Right renal cortex interstitium (tissue), 3 donors: ENCODE results near the gene CAPN5. TPM values are rescaled to one million over a fixed set of nuclear protein-coding genes. Genes with fewer than 3 reads are reported as not detected.
A peak's percentile ranks its signal among the peaks of the same experiment; 100 is the strongest.

ENCODE experiments used
- DNase-seq, 3 donors: peaks; one replicate each; pipeline ENCODE4 v3.0.0-alpha.2; 2013; ENCODE audit warnings: low read depth in 3 of 3, low spot score in 2 of 3
- polyA plus RNA-seq, 3 donors: library from polyadenylated mRNA; unstranded; fragments of 120-200 nt; gene quantifications; one replicate each; pipeline ENCODE4 v1.2.1, GENCODE V29; 2013; ENCODE audit not compliant: insufficient read length in 3 of 3

The CAPN5 gene
- polyA plus RNA-seq, 3 donors, result 20.7 to 24.5 (median 21.2) TPM

DNA sequence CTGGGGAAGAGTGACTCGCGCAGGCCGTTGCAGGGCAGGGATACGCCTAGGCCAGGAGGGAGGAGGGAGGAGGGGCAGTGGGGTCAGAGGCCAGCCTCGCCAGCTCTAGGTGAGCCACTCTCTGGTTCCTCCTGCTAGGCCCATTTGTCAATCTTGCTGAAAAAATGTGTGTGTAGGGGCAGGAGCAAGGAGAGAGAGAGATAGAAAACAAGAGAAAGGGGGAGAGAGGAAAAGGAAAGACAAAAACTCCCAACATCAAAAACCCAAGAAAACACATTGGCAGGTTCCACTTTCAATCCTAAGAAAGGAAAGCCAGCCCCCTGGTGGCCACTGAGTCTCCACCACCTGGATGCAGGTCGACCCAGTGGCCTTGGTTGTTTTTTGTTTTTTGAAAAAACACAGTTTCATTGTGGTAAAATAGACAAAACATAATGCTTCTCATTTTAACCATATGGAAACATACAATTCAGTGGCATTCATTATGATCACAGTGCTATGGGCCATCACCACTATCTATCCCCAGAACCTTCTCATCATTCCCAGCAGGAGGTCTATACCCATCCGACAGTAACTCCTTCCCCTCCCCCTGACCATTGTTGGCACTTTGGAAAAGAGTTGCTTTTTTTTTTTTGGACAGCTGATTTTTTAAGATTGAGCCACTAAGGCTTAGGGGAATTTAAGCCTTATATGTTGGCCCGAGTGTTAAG, 46.8 kb downstream of the CAPN5 start:
- no peak for DNase-seq

GRCh38 chr11:77114089-77114463, 47.3 kb downstream of the CAPN5 start:
- no peak for DNase-seq

DNA sequence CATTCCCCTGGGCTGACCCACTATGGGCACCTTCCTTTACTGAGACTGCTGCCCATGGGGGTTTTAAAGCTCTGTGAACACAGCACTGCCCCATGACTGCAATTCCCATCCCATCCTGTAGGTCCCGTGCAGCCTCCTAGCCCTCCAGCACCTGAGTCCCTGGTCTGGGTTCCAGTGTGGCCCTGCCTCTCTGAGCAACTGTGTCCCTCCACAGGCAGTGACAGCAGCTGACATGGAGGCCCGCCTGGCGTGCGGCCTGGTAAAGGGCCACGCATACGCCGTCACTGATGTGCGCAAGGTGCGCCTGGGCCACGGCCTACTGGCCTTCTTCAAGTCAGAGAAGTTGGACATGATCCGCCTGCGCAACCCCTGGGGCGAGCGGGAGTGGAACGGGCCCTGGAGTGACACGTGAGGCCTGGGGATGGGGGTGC, 48.4 kb downstream of the CAPN5 start:
- DNase-seq, result no peak

GRCh38 chr11:77115956-77116355, 49.2 kb downstream of the CAPN5 start:
- no peak for DNase-seq

- no peak for DNase-seq
Observed at GRCh38 chr11:77117492-77117891, 50.7 kb downstream of the CAPN5 start.

DNA sequence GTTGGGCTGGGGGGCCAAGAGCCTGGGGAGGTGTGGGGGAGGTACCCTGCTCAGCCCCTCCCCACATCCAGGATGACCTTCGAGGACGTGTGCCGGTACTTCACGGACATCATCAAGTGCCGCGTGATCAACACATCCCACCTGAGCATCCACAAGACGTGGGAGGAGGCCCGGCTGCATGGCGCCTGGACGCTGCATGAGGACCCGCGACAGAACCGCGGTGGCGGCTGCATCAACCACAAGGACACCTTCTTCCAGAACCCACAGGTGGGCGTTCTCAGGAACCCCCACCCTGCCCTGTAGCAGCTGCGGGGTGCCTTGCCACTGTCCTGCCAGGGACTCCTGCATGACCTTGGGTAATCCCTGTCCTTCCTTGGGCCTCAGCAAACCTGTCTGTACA, 51.3 kb downstream of the CAPN5 start:
- DNase-seq, result no peak

GRCh38 chr11:77118971-77119370, 52.2 kb downstream of the CAPN5 start:
- DNase-seq, result no peak

DNA sequence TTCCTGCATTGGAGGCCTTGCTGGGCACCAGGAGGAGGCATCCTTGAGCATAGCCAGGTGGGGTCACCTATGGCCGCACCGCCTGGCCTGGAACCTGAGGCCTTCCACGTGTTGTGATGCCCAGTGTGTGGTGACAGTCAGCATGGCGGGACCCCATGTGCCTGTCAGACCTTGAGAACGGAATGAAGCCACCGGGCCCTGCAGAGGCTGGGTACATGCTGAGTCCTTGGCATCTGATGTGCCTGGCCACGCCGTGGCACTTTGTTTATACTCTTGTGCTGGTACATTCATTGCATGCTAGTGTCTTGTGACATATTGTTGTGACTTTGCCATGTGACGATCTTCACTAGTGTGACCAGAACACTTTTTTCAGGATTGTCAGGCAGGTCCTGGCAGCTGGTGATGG, 52.8 kb downstream of the CAPN5 start:
- DNase-seq, result no peak

GRCh38 chr11:77120571-77120970, 53.8 kb downstream of the CAPN5 start:
- DNase-seq, result no peak

DNA sequence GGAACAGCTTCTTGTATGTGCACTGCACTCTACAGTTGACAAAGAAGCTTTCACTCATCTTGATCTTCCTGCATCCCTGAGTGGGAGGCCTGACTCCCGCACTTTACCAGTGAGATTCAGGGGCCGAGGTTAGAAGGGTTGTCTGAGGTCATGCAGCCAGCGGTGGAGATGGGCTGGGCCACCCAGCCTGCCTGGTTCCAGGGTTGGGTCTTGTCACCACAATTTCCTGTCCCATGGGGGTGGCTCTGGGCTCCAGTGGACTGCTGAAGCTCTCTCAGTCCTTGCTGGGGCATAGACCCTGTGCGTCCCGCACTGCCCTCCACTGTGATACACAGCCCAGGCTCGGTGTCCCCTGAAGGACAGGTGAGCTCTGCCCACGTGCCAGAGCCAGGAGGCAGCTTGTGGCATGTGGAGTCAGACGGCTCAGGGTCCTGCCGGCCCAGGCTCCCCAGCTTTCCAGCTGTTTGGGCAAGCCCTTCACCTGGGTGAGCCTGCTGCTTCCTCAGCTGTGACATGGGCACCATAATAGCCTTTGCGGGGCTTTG, 54.4 kb downstream of the CAPN5 start:
- no peak for DNase-seq

GRCh38 chr11:77121876-77122575, 55.3 kb downstream of the CAPN5 start:
- no peak for DNase-seq

DNA sequence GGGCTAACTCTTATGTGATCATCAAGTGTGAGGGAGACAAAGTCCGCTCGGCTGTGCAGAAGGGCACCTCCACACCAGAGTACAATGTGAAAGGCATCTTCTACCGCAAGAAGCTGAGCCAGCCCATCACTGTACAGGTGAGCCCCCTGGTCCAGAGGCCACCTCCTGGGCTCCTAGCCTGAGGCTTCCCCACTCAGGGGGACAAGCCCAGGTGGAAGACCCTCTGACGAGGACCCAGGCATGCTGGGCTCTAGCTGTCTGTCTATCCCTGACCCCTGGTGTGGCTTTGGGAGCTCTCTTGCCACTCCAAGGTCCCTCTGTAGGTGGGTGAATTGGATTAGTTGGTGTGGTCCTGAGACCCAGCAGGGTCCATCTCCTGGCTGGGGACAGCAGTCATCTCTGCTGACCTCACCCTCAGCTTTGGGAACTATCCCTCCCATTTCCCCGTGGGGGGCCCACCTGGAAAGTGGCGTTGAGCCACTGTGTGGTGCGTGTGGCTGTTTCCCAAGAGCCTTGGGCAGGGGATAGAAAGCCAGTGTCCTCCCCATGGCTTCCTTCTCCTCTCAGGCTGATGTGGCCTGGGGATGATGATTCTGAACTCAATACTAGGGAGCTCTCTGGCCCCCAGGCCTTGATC, 55.9 kb downstream of the CAPN5 start:
- DNase-seq, result no peak

DNA sequence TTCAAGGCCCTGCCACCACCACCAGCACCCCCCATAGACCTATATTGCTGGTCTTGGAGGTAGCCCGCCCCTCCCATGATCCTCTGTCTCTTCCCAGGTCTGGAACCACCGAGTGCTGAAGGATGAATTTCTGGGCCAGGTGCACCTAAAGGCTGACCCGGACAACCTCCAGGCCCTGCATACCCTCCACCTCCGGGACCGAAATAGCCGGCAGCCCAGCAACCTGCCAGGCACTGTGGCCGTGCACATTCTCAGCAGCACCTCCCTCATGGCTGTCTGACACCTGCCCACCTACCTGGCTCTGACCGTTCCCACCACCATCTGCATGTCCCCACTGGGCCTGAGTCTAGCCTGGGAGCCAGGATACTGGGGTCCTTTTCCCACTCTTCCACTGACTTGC, 56.8 kb downstream of the CAPN5 start:
- DNase-seq, result no peak

GRCh38 chr11:77124041-77124440, 57.3 kb downstream of the CAPN5 start:
- no peak for DNase-seq

DNA sequence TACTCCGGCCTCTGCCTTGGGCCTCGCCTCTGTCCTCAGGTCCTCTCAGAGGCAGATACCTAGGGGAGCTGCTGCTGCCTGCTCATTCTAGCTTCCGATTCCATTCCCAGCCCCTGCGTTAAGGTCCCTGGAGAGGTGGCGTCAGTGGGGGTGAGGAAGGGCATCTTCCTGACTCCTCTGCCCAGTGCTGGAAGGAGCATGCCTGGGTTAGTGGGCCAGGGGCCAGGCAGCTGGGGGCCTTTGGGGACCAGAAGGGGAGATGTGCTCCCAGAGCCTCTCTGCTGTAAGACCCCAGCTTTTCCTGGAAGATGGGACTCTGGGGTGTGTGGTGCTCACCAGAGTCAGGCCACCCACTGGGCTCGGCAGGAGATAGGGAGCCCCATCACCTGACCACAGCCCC, 57.7 kb downstream of the CAPN5 start:
- DNase-seq, result no peak

GRCh38 chr11:77125191-77125590, 58.4 kb downstream of the CAPN5 start:
- DNase-seq, result no peak

DNA sequence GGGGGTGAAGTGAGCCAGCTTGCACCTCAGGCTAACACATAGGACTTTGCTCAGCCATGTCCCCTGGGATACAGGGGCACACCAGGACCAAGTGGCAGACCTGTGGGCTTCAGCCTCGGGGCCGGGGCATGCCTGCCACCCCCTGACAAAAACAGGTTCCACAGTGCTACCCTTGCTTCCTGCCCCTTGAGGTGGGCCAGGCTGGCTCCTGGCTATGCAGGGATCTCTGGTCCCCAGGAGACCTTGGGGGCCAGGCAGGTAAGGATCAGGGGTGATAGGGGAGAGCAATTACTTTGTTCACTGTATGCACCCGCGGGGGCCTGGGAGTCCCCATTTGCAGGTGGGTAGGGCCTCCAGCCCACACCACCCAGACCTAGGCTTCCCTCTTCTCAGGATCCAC, 58.9 kb downstream of the CAPN5 start:
- DNase-seq, result no peak

DNA sequence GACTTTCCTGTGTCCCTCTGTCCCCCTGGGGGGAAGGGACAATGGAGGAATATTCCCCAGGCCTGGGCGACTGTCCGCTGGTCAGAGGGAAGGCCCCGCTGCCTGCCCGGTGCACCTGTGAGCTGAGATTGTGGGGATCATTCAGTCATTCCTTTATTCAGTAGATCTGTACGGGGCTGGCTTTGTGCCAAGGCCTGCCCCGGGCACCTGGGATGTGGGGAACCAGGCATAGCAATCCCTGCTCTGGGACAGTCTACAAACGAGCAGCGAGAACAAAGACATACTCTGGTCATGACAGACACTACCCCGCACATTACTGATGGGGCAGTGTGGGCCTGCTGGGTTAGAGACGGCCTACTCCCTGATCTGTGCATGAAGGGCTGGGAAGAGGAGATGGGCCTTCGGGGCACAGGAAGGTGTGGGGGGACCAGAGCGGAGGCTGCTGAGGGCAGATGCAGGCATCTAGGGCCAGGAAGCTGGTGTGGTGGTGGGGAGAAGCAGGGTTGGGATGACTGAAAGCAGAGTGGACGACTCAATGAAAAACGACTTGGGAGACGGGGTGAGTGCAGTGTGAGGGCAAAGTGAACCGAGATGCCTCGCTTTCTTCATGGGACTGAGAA, 59.5 kb downstream of the CAPN5 start:
- DNase-seq, result no peak

GRCh38 chr11:77126861-77127234, 60.1 kb downstream of the CAPN5 start:
- no peak for DNase-seq

- DNase-seq, result peak in 1 of 3 donors; percentile 52
Observed at GRCh38 chr11:77127235-77127911, 60.6 kb downstream of the CAPN5 start.
